A204.1 (cell line): Measurements from ENCODE around the gene GATAD2B.
"Not testable (repeated sequence)": the region's sequence is repeated elsewhere in the genome, so short reads cannot be mapped to it uniquely, and the experiment has no call there.

Experiments used
- FAIRE-seq: peaks from 2 replicates; lab custom pipeline; 2012; peaks lifted over from hg19 to GRCh38; lab: Jason Lieb, UNC

GATAD2B gene

DNA sequence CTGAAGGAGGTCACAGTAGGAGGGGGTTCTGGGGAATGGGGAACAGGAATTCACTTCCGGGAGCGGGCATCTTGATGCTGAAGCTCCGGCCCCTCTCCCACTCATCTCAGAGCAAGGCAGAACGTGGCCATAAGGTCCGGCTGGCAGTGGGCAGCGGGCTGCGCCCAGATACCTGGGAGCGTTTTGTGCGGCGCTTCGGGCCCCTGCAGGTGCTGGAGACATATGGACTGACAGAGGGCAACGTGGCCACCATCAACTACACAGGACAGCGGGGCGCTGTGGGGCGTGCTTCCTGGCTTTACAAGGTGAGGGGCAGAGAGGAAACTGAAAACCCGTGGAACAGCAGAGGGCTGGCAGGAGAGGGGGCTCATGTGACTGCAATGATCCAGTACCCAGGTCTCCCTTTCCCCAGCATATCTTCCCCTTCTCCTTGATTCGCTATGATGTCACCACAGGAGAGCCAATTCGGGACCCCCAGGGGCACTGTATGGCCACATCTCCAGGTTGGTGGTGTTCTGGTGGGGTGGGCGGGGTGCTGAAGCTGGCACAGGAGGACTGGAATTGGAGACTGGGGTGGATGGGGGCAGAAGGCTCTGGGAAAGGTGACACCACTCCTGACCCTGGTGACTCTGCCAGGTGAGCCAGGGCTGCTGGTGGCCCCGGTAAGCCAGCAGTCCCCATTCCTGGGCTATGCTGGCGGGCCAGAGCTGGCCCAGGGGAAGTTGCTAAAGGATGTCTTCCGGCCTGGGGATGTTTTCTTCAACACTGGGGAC, 144.5 kb downstream of the GATAD2B start:
- FAIRE-seq, result no peak

DNA sequence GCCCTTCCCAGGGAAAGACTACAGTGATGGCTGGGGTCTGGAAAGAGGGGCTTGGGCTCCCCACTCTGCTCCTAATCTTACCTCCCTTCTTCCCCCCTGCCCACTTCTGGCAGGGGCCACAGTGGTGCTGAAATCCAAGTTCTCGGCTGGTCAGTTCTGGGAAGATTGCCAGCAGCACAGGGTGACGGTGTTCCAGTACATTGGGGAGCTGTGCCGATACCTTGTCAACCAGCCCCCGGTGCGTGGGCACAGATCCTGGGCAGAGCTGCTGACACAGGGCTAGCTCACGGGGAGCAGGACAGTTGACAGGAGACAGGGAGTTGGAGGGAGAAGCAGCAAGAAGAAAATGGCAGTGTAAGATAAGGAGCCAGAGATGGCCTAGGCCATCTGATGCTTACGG, 145.1 kb downstream of the GATAD2B start:
- no peak for FAIRE-seq

DNA sequence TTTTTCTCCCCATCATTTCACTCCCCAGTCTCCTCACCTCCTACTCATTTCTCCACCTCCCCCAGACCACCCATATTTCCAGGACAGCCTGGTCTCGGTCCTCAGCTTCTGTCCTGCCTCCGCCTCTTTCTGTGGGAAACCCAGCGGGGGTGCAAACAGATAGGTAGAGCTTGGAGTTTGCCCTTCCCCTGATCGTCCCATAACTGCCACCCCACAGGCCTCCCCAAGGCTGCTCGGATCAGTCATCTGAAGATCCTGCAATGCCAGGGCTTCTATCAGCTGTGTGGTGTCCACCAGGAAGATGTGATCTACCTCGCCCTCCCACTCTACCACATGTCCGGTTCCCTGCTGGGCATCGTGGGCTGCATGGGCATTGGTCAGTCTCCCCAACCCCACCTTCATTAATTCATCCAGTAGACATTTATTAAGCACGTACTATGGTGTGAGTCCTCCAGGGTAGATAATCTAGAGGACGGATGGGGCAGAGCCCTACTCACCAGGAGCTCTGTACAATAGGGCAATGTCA, 145.9 kb downstream of the GATAD2B start:
- FAIRE-seq, result no peak

DNA sequence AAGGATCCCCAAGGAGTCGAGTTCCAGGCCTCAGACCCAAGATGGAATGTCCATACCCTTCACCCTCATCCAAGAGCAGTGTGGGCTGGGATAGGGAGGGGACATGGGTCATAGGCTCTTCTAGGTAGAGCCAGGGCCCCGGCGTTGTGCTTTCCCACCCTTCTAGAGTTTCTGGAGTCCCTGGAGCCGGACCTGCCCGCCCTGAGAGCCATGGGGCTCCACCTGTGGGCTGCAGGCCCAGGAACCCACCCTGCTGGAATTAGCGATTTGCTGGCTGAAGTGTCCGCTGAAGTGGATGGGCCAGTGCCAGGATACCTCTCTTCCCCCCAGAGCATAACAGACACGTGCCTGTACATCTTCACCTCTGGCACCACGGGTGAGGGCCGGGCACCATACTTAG, 146.4 kb downstream of the GATAD2B start:
- no peak for FAIRE-seq

DNA sequence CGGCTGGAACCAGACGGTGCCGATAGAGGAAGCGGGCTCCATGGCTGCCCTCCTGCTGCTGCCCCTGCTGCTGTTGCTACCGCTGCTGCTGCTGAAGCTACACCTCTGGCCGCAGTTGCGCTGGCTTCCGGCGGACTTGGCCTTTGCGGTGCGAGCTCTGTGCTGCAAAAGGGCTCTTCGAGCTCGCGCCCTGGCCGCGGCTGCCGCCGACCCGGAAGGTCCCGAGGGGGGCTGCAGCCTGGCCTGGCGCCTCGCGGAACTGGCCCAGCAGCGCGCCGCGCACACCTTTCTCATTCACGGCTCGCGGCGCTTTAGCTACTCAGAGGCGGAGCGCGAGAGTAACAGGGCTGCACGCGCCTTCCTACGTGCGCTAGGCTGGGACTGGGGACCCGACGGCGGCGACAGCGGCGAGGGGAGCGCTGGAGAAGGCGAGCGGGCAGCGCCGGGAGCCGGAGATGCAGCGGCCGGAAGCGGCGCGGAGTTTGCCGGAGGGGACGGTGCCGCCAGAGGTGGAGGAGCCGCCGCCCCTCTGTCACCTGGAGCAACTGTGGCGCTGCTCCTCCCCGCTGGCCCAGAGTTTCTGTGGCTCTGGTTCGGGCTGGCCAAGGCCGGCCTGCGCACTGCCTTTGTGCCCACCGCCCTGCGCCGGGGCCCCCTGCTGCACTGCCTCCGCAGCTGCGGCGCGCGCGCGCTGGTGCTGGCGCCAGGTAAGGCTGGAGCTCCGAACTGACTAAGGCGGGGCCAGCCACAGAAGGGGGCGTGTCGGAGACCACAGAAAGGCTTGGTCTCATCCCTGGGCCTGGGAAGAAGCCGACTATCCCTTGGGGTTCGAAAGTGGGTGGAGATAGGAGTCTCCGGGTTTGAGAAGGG, 147.1 kb downstream of the GATAD2B start:
- FAIRE-seq, result no peak

DNA sequence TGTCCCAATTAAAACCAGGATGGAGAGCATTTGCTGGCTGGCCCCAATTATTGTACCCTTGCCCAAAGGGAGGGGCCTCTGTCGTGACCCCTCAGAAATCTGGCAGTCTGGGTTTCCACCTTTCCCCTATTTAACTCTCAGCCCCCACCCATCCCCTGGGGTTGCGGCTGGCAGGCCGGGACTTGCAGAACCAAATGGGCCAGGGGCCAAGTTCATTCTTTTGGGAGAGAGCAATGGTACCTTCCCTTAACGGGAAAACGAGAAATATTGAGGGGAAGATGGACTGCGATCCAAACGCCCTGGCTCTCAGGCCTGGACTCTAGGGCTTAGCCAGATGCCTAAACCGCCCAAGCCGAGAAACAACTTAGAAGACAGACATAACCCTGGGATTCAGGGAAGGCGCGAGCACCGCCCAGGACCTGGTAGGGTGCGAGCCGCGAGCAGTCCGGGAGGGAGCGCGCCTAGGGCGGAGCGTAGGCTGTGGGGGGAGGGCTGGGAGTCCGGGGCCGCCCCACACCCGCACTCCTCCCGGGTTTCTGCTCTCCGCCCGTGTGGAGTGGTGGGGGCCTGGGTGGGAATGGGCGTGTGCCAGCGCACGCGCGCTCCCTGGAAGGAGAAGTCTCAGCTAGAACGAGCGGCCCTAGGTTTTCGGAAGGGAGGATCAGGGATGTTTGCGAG, 147.9 kb downstream of the GATAD2B start, which contains the start of gene SLC27A3:
Gene SLC27A3, plus strand, starts transcription at position 628 of the 678 bp plus-strand sequence. CDS start 91 bp downstream, outside the sequence.
- FAIRE-seq, result no peak

DNA sequence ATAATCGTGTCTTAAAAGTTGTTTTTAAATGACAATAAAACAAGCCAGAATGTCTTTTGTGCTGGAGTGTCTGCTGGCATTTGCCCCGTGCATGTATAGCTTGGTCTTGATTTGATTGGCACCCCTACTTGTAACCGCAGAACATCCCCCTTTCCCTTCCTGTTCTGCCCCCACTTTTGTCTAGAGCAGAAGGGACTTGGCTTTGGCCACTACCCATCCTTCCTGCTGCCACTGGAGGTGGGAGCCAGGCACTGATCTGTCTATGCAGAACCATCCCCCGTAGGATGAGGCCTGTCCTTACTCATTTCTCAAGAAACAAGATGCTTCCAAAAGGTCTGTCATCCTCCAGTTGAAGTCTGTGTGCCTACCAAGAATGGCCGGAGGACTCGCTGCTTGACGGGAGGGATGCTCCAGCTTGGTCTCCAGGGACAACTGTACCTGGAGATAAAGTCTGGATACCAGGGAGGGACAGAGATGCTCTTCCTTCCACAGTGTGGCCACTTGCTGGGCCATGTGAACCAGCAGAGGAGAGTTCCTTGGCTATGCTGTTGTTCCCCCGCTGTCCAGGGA, 148.7 kb downstream of the GATAD2B start:
- FAIRE-seq, result no peak

DNA sequence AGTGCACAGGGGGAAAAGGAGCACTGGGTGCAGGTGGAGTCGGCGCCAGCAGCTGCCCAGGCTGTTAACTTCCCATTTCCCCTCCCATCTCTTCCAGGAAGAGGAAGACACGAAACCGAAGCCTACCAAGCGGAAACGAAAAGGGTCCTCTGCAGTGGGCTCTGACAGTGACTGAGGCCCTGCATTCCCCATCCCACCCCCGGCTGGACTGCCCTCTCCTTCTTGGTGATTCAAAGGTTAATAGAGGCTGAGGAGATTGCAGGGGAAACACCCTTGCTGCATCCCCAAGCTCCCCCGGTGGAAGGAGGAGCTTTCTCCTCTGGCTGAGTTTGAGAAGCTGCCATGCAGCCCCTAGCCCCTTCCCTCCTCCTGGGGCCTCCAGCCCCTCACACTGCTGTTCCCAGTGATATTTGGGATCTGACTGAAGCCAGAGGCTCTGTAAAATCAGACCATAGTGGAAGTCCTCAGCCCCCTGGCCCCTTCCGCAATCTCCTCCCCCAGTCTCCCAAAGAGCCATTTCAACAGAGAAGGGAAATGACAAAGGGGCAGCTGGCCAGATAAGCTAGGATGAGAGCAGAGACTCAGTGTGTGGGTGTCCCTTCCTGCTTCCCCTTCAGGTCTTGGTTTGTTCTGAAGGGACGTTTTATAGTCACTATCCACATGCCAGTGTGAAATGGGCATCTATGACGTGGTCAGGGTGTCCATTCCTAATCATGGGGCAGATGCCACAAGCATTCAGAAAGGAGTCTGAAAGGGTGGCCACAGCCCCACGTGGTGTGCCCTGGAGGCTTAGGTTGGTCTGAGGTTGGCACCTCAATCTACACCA, 149.5 kb downstream of the GATAD2B start:
- FAIRE-seq, result no peak

DNA sequence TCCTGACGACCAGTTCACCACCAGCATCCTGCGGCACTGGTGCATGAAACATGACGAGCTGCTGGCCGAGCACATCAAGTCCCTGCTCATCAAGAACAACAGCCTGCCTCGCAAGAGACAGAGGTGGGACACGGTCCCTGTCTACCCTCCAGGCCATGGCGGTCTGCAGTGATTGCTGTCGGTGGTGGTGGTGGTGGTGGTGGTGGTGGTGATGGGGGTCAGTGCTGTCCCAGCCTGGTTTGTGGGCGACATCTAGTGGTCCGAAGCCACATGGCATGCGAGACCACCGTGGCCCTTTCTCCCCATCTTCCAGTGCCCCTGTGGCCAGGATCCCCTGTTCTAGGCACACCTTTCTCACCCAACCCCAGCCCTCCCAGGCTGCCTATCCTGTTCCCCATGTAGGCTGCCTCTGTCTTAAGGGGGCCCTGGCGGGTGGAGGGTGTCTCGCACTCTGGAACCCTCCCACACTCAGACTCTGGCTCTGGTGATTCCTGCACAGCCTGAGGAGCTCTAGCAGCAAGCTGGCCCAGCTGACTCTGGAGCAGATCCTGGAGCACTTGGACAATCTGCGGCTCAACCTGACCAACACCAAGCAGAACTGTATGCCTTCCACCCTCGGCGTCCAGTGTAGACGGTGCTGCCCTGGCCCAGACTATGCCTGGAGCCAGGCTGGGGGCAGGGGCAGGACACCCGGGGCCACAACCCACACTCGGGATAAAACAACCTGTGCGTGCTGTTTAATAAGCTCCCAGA, 150.8 kb downstream of the GATAD2B start:
- no peak for FAIRE-seq

DNA sequence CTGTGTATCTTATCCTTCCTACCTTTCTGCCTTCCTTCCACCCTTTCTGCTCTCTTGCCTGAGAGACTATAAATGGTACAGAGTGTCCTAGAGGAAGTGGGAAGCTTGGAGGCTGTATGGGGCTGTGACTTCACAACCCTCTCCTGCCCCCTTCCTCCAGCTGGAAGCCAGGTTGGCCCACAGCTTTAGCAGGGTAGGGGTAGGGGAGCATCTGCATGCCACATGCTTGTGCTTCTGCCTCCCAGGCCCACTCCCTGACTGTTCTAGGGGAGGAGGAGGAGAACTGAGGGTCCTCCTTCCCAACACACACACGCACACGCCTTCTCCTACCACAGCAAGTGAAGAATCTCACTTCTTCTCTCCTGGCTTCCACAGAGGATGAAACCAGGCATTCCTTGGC, 151.5 kb downstream of the GATAD2B start:
- FAIRE-seq, result no peak

DNA sequence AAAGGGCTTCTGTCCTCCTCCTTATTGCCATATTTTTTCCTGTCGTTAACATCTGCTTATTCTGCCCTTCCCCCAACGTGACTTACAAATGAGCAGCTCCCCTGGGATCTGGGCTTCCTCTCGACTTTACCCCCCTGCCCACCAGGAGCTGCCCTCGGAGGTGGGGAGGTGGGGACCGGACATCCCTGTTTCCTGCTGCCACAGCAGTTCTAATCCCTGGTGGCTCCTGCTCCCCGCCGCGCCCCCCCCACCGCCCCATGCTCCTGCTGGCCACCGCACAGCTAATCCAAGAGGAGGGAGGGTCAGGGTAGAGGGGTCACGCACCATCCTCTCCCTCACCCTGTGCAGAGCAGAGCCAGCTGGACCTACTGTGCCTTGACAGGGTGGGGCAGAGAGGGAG, 152.0 kb downstream of the GATAD2B start:
- no peak for FAIRE-seq

DNA sequence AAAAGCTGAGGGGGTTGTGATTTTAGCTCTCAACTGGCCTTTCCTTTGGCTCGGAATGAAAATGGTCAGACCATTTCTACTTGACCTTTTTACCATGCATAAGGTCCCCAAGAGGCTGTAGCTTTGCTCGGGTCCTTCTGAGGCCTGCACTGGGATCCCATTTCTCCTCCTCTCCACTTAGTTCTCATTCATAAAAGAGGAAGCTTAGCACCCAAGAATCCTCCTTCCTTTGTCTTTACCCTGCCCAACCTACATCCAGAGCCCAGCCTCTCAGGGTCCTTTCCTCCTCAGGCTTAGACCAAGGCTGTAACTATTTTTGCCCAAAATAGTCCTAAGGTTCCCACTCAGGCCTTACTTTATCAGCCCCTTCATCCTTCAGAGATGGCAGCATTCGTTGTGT, 153.6 kb downstream of the GATAD2B start:
- FAIRE-seq, result no peak

DNA sequence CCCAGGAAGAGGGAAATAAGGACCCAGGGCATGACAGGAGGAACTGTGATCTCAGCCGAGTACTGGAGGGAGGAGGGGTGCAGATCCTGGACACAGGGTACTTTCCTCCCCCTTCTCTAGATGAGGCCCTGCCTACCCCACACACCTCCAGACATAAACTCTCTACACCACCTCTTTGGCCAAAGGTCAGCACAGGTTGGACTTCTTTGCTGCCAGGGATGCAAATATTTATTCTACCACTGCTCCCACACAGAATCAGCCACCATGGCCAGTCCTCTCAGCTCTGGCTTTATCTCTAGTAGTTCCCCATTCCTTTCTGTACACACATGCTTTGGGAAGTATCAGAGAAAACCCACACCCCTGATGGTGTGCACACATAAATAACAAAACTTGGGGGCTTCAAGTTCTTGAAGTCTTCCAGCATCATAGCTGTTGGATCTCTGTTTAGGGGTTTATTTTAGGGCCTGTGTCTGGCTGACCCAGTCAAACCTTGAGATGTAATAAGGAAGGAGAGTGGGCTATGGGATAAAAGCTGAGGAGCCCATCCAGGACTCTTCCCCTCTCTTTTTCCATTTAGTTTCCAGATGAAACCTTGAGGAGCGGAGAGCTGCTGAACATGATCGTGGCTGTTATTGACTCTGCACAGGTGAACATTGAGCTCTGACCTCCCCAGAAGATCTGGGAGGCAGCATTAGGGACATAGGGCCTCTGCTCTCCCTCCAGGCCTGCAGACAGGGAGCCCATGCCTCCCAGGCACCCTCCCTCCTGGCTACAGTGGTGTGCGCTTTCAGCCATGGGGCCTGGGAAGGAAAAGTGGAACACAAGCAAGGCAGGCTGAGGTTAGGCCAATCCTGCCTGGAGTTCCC, 154.2 kb downstream of the GATAD2B start:
- FAIRE-seq, result no peak

DNA sequence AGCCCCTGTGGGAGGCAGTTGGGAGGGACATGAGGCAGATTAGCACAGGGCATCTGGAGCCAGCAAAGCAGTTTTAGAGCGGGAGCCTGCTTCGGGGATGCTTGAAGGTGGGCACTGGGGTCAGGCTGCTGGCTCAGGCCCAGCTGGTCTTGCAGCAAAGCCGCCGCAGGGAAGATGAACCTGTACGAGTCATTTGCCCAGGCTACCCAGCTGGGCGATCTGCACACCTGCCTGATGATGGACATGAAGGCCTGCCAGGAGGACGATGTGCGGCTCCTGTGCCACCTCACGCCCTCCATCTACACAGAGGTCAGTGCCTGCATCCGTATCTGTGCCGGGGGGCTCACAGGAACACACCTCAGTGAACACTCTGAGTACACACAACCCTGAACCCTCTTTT, 155.3 kb downstream of the GATAD2B start:
- FAIRE-seq, result no peak

DNA sequence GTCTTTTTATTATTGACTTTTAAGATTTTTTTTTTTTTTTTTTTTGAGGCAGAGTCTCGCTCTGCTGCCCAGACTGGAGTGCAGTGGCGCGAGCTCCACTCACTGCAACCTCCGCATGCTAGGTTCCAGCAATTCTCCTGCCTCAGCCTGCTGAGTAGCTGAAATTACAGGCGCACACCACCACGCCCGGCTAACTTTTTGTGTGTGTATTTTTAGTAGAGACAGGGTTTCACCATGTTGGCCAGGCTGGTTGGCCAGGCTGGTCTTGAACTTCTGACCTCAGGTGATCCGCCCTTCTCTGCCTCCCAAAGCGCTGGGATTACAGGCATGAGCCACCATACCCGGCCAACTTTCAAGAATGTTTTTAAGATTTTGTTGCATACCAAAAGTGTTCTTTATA, 156.1 kb downstream of the GATAD2B start:
- FAIRE-seq, result not testable (repeated sequence)

DNA sequence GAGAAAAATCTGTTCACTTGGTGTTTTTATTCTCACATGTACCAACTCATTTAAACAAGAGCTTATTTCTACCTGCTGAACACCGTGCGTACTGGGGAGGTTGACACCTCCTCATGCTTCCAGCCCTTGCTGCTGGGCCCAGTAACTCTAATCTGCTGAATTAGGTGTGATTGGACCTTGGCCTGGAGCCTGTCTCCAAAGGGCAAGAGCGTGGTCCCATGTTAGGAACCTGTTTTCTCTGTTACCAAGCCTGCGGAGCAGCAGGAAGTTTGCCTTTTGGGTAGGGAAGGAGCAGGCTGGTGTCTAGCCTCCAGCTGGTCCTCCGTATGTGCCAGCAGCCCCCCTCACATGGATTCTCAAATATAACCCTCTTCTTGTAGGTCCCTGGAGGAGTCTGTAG, 158.5 kb downstream of the GATAD2B start:
- no peak for FAIRE-seq

DNA sequence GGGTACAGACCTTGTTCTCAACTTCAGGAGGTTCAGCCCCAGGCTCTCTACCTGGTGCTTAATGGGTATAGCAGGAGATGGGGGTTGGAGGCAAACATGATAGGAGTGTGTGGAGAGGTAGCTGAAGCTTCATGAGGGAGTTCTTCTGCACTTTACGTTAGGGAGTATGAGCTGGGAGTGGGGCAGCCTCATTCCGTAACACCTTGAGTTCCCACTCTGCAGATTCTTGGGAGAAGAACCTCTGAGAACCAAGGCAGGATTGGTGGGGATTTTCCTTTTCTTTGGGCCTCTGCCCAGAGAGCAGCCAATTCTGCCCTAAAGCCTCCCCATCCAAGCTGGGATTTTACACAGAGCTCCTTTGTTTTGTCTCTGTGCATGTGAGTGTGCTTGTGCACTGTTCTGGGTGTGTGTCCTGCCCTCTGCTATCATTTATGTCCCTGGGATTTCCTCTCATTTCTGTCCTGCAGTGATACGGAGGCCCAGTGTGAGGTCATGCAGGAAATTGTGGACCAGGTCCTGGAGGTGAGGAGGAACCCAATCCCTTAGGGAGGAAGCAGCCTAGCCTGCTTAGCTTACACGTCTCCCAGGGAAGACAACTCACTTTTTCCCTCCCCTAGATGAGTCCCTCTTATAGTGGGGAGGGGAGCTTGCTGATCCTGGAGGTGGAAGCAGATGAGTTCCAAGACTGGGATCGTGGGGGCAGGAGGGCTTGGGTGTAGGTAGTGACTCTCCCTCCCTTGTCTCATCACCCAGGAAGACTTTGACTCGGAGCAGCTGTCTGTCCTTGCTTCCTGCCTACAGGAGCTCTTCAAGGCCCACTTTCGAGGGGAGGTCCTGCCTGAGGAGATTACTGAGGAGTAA, 159.2 kb downstream of the GATAD2B start:
- FAIRE-seq, result no peak

DNA sequence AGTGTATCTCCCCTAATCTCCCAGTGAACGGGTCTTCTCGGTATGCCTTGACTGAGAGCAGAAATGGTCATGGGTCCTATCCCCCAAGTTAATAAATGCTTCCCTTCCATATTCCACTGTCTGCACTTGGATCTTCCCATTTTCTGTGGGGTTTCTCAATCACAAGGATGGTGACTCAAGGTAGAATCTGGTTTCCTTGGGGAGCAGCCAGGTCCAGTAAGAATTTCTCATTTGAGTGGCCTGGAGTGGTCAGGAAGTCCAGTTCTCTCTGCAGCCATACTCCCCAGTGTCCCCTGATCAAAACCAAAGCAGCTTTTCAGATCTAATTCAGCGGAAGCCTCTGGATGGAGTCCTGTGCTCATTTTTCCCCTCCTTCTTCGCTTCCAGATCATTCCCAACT, 162.3 kb downstream of the GATAD2B start:
- no peak for FAIRE-seq
